ENCODE measurements around the gene PCDHGB6.
"Not testable (repeated sequence)": the region's sequence is repeated elsewhere in the genome, so short reads cannot be mapped to it uniquely, and the experiment has no call there.

Gene PCDHGB6

DNA sequence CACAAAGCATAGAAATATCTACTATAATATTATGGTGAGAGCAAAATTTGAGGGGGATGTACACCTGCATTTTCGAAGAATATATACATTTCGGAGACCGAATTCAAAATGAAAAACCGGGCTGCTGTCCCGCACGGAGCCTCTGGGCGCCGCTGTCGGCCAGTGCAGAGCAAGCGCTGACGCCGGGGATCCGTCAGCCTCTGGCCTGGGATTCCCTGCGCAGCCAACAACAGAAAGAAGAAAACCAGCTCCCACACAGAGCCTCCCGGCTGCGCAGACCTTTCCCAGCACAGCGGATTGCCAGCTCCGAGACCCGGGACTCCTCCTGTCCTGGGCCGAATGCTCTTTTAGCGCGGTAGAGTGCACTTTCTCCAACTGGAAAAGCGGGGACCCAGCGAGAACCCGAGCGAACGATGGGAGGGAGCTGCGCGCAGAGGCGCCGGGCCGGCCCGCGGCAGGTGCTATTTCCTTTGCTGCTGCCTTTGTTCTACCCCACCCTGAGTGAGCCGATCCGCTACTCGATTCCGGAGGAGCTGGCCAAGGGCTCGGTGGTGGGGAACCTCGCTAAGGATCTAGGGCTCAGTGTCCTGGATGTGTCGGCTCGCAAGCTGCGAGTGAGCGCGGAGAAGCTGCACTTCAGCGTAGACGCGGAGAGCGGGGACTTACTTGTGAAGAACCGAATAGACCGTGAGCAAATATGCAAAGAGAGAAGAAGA lies at the start of gene PCDHGB6:
PCDHGB6 (plus strand) TSS at position 232 of the 716 bp plus-strand sequence; CDS start at position 414, 182 bp downstream.
- peak; percentile 63 for DNase-seq

DNA sequence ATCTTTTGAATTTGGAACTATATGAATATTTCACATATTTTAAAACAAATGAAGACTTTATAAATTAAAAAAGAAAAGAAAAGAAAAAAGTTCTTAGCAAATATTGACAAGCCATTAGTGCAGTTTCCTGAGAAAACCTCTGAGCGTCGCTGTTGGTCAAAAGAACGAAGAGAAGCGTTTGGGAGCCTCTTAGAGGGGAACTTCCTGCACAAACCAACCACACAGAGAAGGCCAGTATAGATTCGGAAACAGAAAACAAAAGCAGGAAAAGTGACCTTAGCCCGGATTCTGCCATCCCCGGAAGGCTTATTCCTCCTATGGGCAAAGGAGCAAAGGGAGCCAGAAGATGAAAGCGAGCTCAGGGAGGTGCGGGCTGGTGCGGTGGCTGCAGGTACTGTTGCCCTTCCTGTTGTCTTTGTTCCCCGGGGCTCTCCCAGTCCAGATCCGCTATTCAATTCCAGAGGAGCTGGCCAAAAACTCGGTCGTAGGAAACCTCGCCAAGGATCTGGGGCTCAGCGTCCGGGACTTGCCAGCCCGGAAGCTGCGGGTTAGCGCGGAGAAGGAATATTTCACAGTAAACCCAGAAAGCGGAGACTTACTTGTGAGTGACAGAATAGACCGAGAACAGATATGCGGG lies 47.9 kb upstream of the PCDHGB6 start, which contains the start of gene PCDHGB2:
PCDHGB2 (plus strand) TSS at position 205 of the 637 bp plus-strand sequence; CDS start at position 347, 142 bp downstream.
- DNase-seq = no peak

DNA sequence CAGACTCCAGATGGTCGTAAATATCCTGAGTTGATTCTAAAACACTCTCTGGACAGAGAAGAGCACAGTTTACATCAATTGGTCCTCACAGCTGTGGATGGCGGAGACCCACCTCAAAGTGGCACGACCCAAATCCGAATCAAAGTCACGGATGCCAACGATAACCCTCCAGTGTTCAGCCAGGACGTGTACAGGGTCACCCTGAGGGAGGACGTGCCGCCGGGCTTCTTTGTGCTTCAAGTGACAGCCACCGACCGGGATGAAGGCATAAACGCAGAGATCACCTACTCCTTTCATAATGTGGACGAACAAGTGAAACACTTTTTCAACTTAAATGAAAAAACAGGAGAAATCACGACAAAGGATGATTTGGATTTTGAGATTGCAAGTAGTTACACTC lies 47.1 kb upstream of the PCDHGB6 start:
- no peak for DNase-seq

DNA sequence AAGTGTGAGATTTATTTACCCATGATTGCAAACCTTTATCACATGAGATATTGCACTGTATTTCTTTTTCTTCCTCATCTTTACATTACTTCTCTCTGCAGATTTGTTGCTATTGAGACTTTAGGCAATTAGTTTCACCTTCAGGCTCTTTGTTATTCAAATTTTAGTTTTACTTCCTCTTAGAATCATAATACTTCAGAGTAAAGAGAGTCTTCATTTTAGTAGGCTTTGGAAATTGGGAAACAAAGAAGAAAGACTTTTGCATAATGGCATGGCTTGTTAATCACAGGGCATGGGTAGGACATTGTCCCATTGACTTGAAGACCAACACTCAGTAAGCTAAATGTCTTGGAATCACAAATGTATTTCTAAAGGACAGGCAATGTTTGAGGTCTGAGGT lies 45.1 kb upstream of the PCDHGB6 start:
- no peak for DNase-seq

DNA sequence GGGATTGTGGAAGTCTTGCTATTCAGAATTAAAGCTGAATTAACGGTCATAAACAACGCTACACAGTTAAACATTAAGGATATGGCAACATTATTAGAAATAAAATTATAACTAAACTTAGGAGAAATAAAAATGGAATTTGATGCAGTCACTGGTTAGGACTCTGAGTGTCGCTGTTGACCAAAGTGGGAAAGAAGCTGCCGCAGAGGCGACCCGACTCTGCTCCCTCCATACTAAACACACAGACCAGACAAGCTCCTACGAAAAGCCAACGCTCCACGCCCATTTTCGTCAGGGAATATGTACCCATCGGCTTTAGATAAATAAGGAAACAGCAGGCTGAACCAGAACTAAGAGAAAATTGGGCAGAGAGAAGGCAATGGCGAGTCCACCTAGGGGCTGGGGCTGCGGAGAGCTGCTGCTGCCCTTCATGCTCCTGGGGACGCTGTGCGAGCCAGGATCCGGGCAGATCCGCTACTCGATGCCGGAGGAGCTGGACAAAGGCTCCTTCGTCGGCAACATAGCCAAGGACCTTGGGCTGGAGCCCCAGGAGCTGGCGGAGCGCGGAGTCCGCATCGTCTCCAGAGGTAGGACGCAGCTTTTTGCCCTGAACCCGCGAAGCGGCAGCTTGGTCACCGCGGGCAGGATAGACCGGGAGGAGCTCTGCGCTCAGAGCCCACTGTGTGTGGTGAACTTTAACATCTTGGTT lies 43.7 kb upstream of the PCDHGB6 start, which contains the start of gene PCDHGA5:
PCDHGA5 (plus strand) TSS at position 211 of the 709 bp plus-strand sequence; CDS start at position 380, 169 bp downstream.
- no peak for DNase-seq

DNA sequence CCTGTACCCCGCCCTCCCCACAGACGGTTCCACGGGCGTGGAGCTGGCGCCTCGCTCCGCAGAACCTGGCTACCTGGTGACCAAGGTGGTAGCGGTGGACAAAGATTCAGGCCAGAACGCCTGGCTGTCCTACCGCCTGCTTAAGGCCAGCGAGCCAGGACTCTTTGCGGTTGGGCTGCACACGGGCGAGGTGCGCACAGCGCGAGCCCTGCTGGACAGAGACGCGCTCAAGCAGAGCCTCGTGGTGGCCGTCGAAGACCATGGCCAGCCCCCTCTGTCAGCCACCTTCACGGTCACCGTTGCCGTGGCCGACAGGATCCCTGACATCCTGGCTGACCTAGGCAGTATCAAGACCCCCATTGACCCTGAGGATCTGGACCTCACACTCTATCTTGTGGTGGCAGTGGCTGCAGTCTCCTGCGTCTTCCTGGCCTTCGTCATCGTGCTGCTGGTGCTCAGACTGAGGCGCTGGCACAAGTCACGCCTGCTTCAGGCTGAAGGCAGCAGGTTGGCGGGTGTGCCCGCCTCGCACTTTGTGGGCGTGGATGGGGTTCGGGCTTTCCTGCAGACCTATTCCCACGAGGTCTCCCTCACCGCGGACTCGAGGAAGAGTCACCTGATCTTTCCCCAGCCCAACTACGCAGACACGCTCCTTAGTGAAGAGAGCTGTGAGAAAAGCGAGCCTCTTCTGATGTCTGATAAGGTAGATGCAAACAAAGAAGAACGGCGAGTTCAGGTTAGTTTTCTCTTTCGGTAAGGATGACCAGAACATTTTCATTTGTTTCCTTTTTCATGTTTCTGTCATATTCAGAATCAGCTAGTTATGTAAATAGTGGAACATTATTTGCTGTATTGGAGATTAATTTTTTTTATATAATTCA lies 41.6 kb upstream of the PCDHGB6 start:
- no peak for DNase-seq

DNA sequence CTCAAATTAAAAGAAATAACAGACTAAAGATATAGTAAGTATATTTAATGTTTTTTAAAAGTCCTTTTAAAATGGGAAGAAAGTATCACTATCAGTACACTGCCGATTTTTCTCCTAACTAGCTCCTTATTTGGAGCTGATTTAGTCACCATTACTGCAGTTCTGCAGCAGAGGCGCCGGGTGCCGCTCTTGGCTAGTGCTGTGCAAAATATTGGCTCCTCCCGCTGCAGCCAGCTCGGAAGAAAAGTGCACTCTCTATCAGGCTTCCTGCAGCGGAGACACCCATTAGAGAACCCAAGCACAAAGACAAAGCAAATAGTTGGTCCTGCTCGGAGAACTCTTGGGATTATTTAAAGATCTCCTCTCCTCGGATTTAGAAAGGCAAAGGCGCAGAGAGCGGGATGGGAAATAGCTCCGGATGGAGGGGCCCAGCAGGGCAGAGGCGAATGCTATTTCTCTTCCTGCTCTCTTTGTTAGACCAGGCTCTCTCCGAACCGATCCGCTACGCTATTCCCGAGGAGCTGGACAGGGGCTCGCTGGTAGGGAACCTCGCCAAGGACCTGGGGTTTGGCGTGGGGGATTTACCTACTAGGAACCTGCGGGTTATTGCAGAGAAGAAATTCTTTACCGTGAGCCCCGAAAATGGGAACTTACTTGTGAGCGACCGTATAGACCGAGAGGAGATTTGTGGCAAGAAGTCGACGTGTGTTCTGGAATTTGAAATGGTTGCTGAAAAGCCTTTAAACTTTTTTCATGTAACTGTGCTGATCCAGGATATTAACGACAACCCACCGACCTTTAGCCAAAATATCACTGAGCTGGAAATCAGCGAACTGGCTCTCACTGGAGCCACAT lies 37.6 kb upstream of the PCDHGB6 start, which contains the start of gene PCDHGB3:
PCDHGB3 (plus strand) TSS at position 249 of the 855 bp plus-strand sequence; CDS start at position 402, 153 bp downstream.
- no peak for DNase-seq

DNA sequence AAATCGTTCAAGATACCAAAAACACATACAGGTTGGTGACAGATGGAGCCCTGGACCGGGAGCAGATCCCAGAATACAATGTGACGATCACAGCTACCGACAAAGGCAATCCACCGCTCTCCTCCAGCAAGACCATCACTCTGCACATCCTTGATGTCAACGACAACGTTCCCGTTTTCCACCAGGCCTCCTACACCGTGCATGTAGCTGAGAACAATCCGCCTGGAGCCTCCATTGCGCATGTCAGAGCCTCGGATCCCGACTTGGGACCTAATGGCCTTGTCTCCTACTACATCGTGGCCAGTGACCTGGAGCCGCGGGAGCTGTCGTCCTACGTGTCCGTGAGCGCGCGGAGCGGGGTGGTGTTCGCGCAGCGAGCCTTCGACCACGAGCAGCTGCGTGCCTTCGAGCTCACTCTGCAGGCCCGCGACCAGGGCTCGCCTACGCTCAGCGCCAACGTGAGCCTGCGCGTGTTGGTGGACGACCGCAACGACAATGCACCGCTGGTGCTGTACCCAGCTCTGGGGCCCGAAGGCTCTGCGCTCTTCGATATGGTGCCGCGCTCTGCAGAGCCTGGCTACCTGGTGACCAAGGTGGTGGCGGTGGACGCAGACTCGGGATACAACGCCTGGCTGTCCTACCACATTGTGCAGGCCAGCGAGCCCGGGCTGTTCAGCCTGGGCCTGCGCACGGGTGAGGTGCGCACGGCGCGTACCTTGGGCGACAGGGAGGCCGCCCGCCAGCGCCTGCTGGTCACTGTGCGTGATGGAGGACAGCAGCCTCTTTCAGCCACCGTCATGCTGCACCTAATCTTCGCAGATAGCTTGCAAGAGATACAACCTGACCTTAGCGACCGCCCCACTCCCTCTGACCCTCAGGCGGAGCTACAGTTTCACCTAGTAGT lies 36.0 kb upstream of the PCDHGB6 start:
- no peak for DNase-seq

DNA sequence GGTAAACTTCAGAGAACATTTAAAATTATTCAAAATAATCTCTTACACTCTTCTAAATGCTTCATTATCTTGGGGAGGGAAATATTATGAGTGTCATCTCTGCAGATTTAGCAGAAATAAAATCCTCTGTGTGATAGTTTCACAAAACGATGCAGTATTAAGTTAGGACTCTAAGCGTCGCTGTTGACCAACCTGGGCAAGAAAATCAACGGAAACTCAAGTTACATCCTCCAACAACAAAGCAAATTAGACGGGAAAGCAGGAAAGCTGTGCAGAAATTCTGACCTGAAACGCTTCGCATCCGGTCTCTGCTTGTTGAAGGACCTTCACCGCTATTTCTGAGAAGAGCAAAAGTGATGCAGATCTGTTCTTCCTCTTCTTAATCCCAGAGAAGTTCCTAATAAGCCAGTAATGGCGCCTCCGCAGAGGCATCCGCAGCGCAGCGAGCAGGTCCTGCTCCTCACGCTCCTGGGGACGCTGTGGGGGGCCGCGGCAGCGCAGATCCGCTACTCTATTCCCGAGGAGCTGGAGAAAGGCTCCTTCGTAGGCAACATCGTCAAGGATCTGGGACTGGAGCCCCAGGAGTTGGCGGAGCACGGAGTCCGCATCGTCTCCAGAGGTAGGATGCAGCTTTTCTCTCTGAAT lies 34.0 kb upstream of the PCDHGB6 start, which contains the start of gene PCDHGA6:
PCDHGA6 (plus strand) TSS at position 219 of the 645 bp plus-strand sequence; CDS start at position 412, 193 bp downstream.
- DNase-seq = no peak

DNA sequence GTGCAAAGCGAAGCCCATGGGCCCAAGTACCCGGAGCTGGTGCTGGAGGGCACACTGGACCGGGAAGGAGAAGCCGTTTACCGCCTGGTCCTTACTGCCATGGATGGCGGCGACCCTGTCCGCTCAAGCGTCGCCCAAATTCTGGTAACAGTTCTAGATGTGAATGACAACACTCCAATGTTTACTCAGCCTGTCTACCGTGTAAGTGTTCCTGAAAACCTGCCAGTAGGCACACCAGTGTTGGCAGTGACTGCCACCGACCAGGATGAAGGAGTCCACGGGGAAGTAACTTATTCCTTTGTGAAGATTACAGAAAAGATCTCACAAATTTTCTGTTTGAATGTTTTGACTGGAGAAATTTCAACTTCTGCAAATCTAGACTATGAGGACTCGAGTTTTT lies 33.2 kb upstream of the PCDHGB6 start:
- DNase-seq = no peak

DNA sequence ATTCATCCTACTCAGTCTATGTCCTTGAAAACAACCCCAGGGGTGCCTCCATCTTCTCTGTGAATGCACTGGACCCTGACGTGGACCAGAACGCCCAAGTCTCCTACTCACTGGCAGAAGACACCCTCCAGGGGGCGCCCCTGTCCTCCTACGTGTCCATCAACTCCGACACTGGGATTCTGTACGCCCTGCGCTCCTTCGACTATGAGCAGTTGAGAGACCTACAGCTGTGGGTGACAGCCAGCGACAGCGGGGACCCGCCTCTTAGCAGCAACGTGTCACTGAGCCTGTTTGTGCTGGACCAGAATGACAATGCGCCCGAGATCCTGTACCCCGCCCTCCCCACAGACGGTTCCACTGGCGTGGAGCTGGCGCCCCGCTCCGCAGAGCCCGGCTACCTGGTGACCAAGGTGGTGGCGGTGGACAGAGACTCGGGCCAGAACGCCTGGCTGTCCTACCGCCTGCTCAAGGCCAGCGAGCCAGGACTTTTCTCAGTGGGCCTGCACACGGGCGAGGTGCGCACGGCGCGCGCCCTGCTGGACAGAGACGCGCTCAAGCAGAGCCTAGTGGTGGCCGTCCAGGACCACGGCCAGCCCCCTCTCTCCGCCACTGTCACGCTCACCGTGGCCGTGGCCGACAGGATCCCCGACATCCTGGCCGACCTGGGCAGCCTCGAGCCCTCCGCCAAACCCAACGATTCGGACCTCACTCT lies 32.2 kb upstream of the PCDHGB6 start:
- DNase-seq = not testable (repeated sequence)

DNA sequence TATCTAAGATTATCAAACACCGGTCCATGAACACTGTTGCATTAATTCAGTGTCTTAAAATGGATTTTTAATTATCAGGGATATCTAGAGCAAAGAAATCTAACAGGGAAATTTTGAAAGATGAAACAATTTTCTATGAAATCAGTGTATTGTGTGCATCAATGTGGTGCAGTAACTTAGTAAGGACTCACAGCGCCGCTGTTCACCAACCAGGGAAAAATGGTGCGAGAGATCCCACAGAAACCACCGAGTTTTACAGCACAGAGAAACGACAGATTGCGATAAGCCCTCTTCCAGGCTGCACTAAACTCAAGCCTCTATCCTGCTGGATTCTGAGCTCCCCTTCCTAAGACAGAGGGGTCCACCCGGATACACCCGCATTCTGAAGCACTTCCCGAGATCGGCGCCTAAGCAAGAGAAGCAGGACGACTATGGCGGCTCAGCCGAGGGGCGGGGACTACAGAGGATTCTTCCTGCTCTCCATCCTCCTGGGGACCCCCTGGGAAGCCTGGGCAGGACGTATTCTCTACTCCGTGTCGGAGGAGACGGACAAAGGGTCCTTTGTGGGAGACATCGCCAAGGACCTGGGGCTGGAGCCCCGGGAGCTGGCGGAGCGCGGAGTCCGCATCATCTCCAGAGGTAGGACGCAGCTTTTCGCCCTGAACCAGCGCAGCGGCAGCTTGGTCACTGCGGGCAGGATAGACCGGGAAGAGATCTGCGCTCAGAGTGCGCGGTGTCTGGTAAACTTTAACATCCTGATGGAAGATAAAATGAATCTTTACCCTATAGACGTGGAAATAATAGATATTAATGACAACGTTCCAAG lies 25.1 kb upstream of the PCDHGB6 start, which contains the start of gene PCDHGA7:
PCDHGA7 (plus strand) TSS at position 274 of the 826 bp plus-strand sequence; CDS start at position 432, 158 bp downstream.
- DNase-seq = no peak

DNA sequence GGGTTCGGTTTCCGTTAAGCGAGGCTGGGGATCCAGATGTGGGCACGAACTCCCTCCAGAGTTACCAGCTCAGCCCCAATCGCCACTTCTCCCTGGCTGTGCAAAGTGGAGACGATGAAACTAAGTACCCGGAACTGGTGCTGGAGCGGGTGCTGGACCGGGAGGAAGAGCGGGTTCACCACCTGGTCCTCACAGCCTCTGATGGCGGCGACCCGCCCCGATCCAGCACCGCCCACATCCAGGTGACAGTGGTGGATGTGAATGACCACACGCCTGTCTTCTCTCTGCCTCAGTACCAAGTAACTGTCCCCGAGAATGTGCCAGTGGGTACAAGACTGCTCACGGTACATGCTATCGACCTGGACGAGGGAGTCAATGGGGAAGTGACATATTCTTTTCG lies 24.5 kb upstream of the PCDHGB6 start:
- DNase-seq = no peak

DNA sequence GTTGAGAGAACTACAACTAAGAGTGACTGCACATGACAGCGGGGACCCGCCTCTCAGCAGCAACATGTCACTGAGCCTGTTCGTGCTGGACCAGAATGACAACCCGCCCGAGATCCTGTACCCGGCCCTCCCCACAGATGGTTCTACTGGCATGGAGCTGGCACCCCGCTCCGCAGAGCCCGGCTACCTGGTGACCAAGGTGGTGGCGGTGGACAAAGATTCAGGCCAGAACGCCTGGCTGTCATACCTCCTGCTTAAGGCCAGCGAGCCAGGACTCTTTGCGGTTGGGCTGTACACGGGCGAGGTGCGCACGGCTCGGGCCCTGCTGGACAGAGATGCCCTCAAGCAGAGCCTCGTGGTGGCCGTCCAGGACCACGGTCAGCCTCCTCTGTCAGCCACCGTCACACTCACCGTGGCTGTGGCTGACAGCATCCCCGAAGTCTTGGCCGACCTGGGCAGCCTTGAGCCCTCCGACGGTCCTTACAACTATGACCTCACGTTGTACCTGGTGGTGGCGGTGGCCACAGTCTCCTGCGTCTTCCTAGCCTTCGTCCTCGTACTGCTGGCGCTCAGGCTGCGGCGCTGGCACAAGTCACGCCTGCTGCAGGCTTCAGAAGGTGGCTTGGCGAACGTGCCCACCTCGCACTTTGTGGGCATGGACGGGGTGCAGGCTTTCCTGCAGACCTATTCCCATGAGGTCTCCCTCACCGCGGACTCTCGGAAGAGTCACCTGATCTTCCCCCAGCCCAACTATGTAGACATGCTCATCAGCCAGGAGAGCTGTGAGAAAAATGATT lies 23.2 kb upstream of the PCDHGB6 start:
- DNase-seq = no peak

DNA sequence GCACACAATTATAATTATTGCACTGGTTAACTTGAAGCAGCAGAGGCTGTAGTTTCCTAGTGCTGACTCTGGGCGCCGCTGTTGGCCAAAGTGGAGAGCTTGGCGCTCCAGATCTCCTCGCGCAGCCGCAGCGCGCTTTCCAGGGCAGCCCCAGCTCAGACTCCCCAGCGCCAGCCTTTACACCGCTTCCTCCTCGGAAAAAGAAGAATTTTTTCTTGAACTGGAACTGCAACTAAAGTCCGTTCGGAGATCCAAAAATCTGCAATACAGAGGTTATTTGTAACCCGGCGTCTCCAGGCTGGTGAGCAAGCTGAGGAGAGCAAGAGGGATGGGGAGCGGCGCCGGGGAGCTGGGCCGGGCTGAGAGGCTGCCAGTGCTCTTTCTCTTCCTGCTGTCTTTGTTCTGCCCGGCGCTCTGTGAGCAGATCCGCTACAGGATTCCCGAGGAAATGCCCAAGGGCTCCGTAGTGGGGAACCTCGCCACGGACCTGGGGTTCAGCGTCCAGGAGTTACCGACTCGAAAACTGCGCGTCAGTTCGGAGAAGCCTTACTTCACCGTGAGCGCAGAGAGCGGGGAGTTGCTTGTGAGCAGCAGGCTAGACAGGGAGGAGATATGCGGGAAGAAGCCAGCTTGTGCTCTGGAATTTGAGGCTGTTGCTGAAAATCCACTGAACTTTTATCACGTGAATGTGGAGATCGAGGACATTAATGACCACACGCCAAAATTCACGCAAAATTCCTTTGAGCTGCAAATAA lies 20.1 kb upstream of the PCDHGB6 start, which contains the start of gene PCDHGB4:
PCDHGB4 (plus strand) TSS at position 142 of the 755 bp plus-strand sequence; CDS start at position 329, 187 bp downstream.
- peak; percentile 41 for DNase-seq

DNA sequence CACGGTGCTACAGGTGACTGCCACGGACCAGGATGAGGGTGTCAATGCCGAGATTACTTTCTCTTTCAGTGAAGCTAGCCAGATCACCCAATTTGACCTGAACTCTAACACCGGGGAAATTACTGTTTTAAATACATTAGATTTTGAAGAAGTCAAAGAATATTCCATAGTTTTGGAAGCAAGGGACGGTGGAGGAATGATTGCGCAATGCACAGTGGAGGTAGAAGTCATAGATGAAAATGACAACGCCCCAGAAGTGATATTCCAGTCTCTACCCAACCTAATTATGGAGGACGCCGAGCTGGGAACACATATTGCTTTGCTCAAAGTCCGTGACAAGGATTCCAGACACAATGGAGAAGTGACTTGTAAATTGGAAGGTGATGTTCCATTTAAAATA lies 19.2 kb upstream of the PCDHGB6 start:
- DNase-seq = no peak

Measured in stimulated activated CD8-positive, alpha-beta memory T cell treated with anti-CD3 and anti-CD28 coated beads, Interleukin-4, amount 100 ng/mL, for 48 hours (primary cell).